ENCODE measurements around the gene TSPO2. TPM values are rescaled to one million over a fixed set of nuclear protein-coding genes. Genes with fewer than 3 reads are reported as not detected.
A peak's percentile ranks its signal among the peaks of the same experiment; 100 is the strongest.

Gene TSPO2
- total RNA-seq, 1 donor, result not detected

GRCh38 chr6:41036186-41036585 is 6.1 kb upstream of the TSPO2 start:
- H3K4me3 ChIP-seq (ENCODE audit: low read depth, low read length), result no peak overlapping the region
- no peak for TF ChIP-seq CTCF (IDR thresholded peaks at IDR 0.05; ENCODE audit: insufficient read depth, low read depth, low read length)
- DNase-seq (ENCODE audit: low read depth), result no peak

- no peak for DNase-seq (ENCODE audit: low read depth)
- TF ChIP-seq CTCF (IDR thresholded peaks at IDR 0.05; ENCODE audit: insufficient read depth, low read depth, low read length), result no peak
Measured at GRCh38 chr6:41036601-41037000, 5.7 kb upstream of the TSPO2 start.

GRCh38 chr6:41037107-41037900 is 5.0 kb upstream of the TSPO2 start:
- H3K4me3 ChIP-seq (ENCODE audit: low read depth, low read length), result no peak overlapping the region
- TF ChIP-seq CTCF (IDR thresholded peaks at IDR 0.05; ENCODE audit: insufficient read depth, low read depth, low read length), result no peak
- DNase-seq (ENCODE audit: low read depth), result no peak

More at GRCh38 chr6:41036601-41037000, 5.7 kb upstream of the TSPO2 start:
- no peak overlapping the region for H3K4me3 ChIP-seq (ENCODE audit: low read depth, low read length)

GRCh38 chr6:41038205-41038604 is 4.1 kb upstream of the TSPO2 start:
- no peak for TF ChIP-seq CTCF (IDR thresholded peaks at IDR 0.05; ENCODE audit: insufficient read depth, low read depth, low read length)
- H3K4me3 ChIP-seq (ENCODE audit: low read depth, low read length), result no peak overlapping the region
- no peak for DNase-seq (ENCODE audit: low read depth)

- no peak within 1 kb of the TSS for H3K4me3 ChIP-seq (ENCODE audit: low read depth, low read length)
- peak; percentile 29 for DNase-seq (ENCODE audit: low read depth)
- peak; percentile 77 for TF ChIP-seq CTCF (IDR thresholded peaks at IDR 0.05; ENCODE audit: insufficient read depth, low read depth, low read length)
Measured at GRCh38 chr6:41039060-41039998, 2.9 kb upstream of the TSPO2 start, which contains the start of gene UNC5CL. Gene UNC5CL, minus strand, starts transcription at chr6:41039221. Its CDS starts 4,147 bp downstream, at chr6:41035074.

GRCh38 chr6:41040101-41040939 is 1.9 kb upstream of the TSPO2 start:
- DNase-seq (ENCODE audit: low read depth), result no peak
- TF ChIP-seq CTCF (IDR thresholded peaks at IDR 0.05; ENCODE audit: insufficient read depth, low read depth, low read length), result no peak
- no peak overlapping the region for H3K4me3 ChIP-seq (ENCODE audit: low read depth, low read length)

Measured in fibroblast of villous mesenchyme (primary cell).